ENCODE measurements around the gene PITPNM3. TPM values are rescaled to one million over a fixed set of nuclear protein-coding genes. Genes with fewer than 3 reads are reported as not detected.

The PITPNM3 gene
- total RNA-seq, 1 experiment from 2014 or later: 4.2 TPM

- no TSS peak for BruUV-seq (replicated peaks)
- DNase-seq (ENCODE audit: low read depth, low spot score) (no peak), ATAC-seq (no peak)
- ChIA-PET CTCF (no interaction called here), RAD21 (ENCODE audit: low non-redundant PET in 1 of 2, low total read pairs in 2 of 2, uncharacterized antibody in 2 of 2, unreplicated experiment in 2 of 2) (no interaction called here), POLR2A (no interaction called here)
- no peak overlapping the region for H2AFZ ChIP-seq (ENCODE audit: low read depth, low read length, poor library complexity, severe bottlenecking)
- no peaks in the 10 kb centered on the region for H3K9me2 ChIP-seq (ENCODE audit: insufficient read depth)
- H3K9me3 ChIP-seq (ENCODE audit: control insufficient read depth in 1 of 2, insufficient read depth in 1 of 2, low read depth in 1 of 2, low read length in 2 of 2): no peaks in the 10 kb centered on the region
- H3K4me1 ChIP-seq (ENCODE audit: control insufficient read depth in 1 of 2, insufficient read depth in 2 of 2, low read length in 2 of 2): no peaks in the 10 kb centered on the region
- intact Hi-C loops (cut with micrococcal nuclease): no loop called here
- no peak overlapping the region for H3K4me3 ChIP-seq (replicated peaks in 1 of 2; ENCODE audit: low read depth in 1 of 2, low read length in 2 of 2)
- no peaks in the 10 kb centered on the region for H3K27me3 ChIP-seq (ENCODE audit: insufficient read depth, low read length)
- H3K4me2 ChIP-seq (ENCODE audit: low read length): no peak overlapping the region
- H3K79me2 ChIP-seq (ENCODE audit: insufficient read depth, low read length): no peaks in the 10 kb centered on the region
- no peaks in the 10 kb centered on the region for H4K20me1 ChIP-seq (ENCODE audit: insufficient read depth)
- H3K9ac ChIP-seq (ENCODE audit: low read length): no peak overlapping the region
- no peaks in the 10 kb centered on the region for H3K36me3 ChIP-seq (ENCODE audit: control insufficient read depth in 1 of 2, insufficient read depth in 2 of 2, low read length in 2 of 2)
- no peak overlapping the region for H3K27ac ChIP-seq (ENCODE audit: low read depth, low read length)
- TF ChIP-seq ELF1 (IDR thresholded peaks at IDR 0.05; ENCODE audit: borderline replicate concordance, low read depth) (no peak), CBX3 (IDR thresholded peaks at IDR 0.05; ENCODE audit: low read depth) (no peak)
These were observed 76.6 kb downstream of the PITPNM3 start for GRCh38 chr17:6479622-6480302.

- ATAC-seq (no peak), DNase-seq (ENCODE audit: low read depth, low spot score) (no peak)
- intact Hi-C loops (cut with micrococcal nuclease): no loop called here
- Histone ChIP-seq H3K4me2 (ENCODE audit: low read length) (no peak overlapping the region), H3K9me2 (ENCODE audit: insufficient read depth) (no peaks in the 10 kb centered on the region), H3K79me2 (ENCODE audit: insufficient read depth, low read length) (no peaks in the 10 kb centered on the region), H2AFZ (ENCODE audit: low read depth, low read length, poor library complexity, severe bottlenecking) (no peak overlapping the region), H3K36me3 (ENCODE audit: control insufficient read depth in 1 of 2, insufficient read depth in 2 of 2, low read length in 2 of 2) (no peaks in the 10 kb centered on the region), H3K9ac (ENCODE audit: low read length) (no peak overlapping the region), H3K27me3 (ENCODE audit: insufficient read depth, low read length) (no peaks in the 10 kb centered on the region), H3K9me3 (ENCODE audit: control insufficient read depth in 1 of 2, insufficient read depth in 1 of 2, low read depth in 1 of 2, low read length in 2 of 2) (no peaks in the 10 kb centered on the region), H3K27ac (ENCODE audit: low read depth, low read length) (no peak overlapping the region), H4K20me1 (ENCODE audit: insufficient read depth) (no peaks in the 10 kb centered on the region), H3K4me1 (ENCODE audit: control insufficient read depth in 1 of 2, insufficient read depth in 2 of 2, low read length in 2 of 2) (no peaks in the 10 kb centered on the region), H3K4me3 (replicated peaks in 1 of 2; ENCODE audit: low read depth in 1 of 2, low read length in 2 of 2) (no peak overlapping the region)
- ChIA-PET RAD21 (ENCODE audit: low non-redundant PET in 1 of 2, low total read pairs in 2 of 2, uncharacterized antibody in 2 of 2, unreplicated experiment in 2 of 2) (no interaction called here), POLR2A (no interaction called here), CTCF (no interaction called here)
- BruUV-seq (replicated peaks): no TSS peak
- no peak for TF ChIP-seq JUND (IDR thresholded peaks at IDR 0.05)
- no peak for TF ChIP-seq POLR2AphosphoS5 (IDR thresholded peaks at IDR 0.05; ENCODE audit: low read depth, low read length)
- TF ChIP-seq MAX (IDR thresholded peaks at IDR 0.05): no peak
- no peak for TF ChIP-seq RAD21 (IDR thresholded peaks at IDR 0.05; ENCODE audit: low read depth)
- TF ChIP-seq FOSL1 (IDR thresholded peaks at IDR 0.05; ENCODE audit: low read depth): no peak
- TF ChIP-seq, protein P1, sequence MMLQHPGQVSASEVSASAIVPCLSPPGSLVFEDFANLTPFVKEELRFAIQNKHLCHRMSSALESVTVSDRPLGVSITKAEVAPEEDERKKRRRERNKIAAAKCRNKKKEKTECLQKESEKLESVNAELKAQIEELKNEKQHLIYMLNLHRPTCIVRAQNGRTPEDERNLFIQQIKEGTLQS (IDR thresholded peaks at IDR 0.05): no peak
- TF ChIP-seq SIN3A (IDR thresholded peaks at IDR 0.05; ENCODE audit: low read depth): no peak
- no peak for TF ChIP-seq REST (IDR thresholded peaks at IDR 0.05; ENCODE audit: low read depth)
- TF ChIP-seq TCF7L2 (IDR thresholded peaks at IDR 0.05; ENCODE audit: borderline replicate concordance, extremely low read depth, insufficient read depth, insufficient read length): no peak
- no peak for TF ChIP-seq CBX3 (IDR thresholded peaks at IDR 0.05; ENCODE audit: low read depth)
- TF ChIP-seq ZNF274 (IDR thresholded peaks at IDR 0.05; ENCODE audit: low read depth, low read length): no peak
- no peak for TF ChIP-seq YY1 (IDR thresholded peaks at IDR 0.05; ENCODE audit: extremely low read depth, insufficient replicate concordance, low read depth, low read length)
- TF ChIP-seq SRF (IDR thresholded peaks at IDR 0.05; ENCODE audit: low read depth): no peak
- no peak for TF ChIP-seq ZBTB33 (IDR thresholded peaks at IDR 0.05; ENCODE audit: extremely low read depth, insufficient replicate concordance, low read length)
These were observed 77.9 kb downstream of the PITPNM3 start for GRCh38 chr17:6478486-6478885.

Data from HCT116 (cell line).